Measurements from ENCODE around the gene MAGEH1.

MAGEH1 gene

DNA sequence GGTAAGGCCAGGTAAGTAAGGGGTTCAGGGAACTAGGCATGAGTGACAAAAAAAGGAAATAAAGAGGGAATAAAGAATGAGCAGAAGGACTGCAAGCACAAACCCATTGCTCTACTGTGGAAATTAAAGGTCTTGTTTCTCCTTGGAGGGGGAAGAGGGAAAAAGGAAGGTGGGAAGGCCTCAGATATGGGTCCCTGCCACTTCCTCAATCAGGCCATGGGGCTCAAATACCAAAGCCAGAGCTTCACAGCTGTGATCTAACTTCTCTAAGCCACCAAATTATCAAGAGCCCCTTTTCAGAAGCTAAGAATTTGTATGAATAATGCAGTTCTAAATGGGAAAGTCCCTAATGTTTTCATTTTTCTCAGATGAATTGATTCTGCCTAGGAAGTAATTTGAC is 33.0 kb downstream of the MAGEH1 start:
- Histone ChIP-seq H3K4me2 (ENCODE audit: low read depth, low read length, poor library complexity, severe bottlenecking) (no peak overlapping the region), H3K79me2 (ENCODE audit: insufficient read depth, low read length) (no peaks in the 10 kb centered on the region), H2AFZ (ENCODE audit: low read depth, low read length, severe bottlenecking) (no peak overlapping the region), H3K36me3 (ENCODE audit: low read length) (no peaks in the 10 kb centered on the region), H3K4me3 (ENCODE audit: insufficient read depth, low read length, poor library complexity, severe bottlenecking) (no peak overlapping the region), H3K9me3 (ENCODE audit: insufficient read depth, low read length) (no peaks in the 10 kb centered on the region), H4K20me1 (ENCODE audit: low read depth, low read length) (no peaks in the 10 kb centered on the region), H3K27ac (ENCODE audit: low read depth, low read length) (no peak overlapping the region), H3K9ac (ENCODE audit: low read length) (no peak overlapping the region), H3K27me3 (ENCODE audit: low read length) (no peaks in the 10 kb centered on the region), H3K9me2 (replicated peaks; ENCODE audit: insufficient read depth, low read length) (no peaks in the 10 kb centered on the region), H3F3A (ENCODE audit: insufficient read depth) (no peaks in the 10 kb centered on the region)
- TF ChIP-seq EZH2phosphoT487 (conservative IDR thresholded peaks at IDR 0.05; ENCODE audit: low read length) (no peak), CTCF (IDR thresholded peaks at IDR 0.05; ENCODE audit: insufficient read depth, low read length, poor library complexity, severe bottlenecking) (no peak)

DNA sequence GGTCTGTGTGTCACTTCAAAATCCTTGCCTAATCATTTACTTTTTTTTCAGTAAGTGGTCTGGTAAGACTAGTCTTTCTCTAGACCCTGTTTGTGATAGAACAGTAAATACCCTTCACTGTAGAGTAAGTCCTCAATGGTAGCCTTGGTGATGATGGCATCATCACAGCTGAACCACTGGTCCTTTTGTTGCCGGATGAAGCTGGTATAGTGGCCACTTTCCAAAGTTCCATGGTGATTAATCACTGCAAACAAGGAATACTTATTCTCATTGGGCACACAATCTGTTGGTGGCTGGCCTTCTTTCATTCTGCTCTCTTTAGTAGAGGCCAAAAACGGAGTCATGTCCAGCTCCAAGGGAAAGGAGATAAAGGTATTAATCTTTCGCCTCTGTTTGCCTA is 34.8 kb downstream of the MAGEH1 start:
- Histone ChIP-seq H3K27me3 (ENCODE audit: low read length) (no peaks in the 10 kb centered on the region), H3K4me2 (ENCODE audit: low read depth, low read length, poor library complexity, severe bottlenecking) (no peak overlapping the region), H3F3A (ENCODE audit: insufficient read depth) (no peaks in the 10 kb centered on the region), H3K9ac (ENCODE audit: low read length) (no peak overlapping the region), H3K36me3 (ENCODE audit: low read length) (no peaks in the 10 kb centered on the region), H4K20me1 (ENCODE audit: low read depth, low read length) (no peaks in the 10 kb centered on the region), H3K27ac (ENCODE audit: low read depth, low read length) (no peak overlapping the region), H3K9me2 (replicated peaks; ENCODE audit: insufficient read depth, low read length) (no peaks in the 10 kb centered on the region), H2AFZ (ENCODE audit: low read depth, low read length, severe bottlenecking) (no peak overlapping the region), H3K4me3 (ENCODE audit: insufficient read depth, low read length, poor library complexity, severe bottlenecking) (no peak overlapping the region), H3K9me3 (ENCODE audit: insufficient read depth, low read length) (no peaks in the 10 kb centered on the region), H3K79me2 (ENCODE audit: insufficient read depth, low read length) (no peaks in the 10 kb centered on the region)
- TF ChIP-seq CTCF (IDR thresholded peaks at IDR 0.05; ENCODE audit: insufficient read depth, low read length, poor library complexity, severe bottlenecking) (no peak), EZH2phosphoT487 (conservative IDR thresholded peaks at IDR 0.05; ENCODE audit: low read length) (no peak)

DNA sequence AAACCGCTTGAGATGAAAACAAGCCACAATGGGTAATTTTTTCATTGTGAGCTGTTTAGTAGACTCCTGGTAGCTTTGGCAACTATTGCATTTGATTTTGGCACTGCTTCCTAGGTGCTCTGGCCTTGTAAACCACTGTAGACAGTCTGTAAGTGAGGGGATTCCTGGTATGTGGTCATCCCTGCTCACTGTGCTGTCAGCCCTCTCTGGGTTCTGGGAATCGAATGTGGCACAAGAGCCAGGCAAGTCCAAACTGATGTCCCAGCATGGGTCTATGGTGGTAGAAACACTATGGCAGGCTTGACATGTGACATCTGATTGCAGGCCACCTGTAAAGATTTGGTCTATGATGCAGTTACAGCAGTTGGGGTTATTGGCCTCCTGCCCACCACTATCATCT is 35.2 kb downstream of the MAGEH1 start:
- no peaks in the 10 kb centered on the region for H3K9me3 ChIP-seq (ENCODE audit: insufficient read depth, low read length)
- H3K9me2 ChIP-seq (replicated peaks; ENCODE audit: insufficient read depth, low read length) = no peaks in the 10 kb centered on the region
- H3K4me2 ChIP-seq (ENCODE audit: low read depth, low read length, poor library complexity, severe bottlenecking) = no peak overlapping the region

More for the DNA sequence above, 35.2 kb downstream of the MAGEH1 start:
- no peak overlapping the region for H2AFZ ChIP-seq (ENCODE audit: low read depth, low read length, severe bottlenecking)
- no peaks in the 10 kb centered on the region for H3K79me2 ChIP-seq (ENCODE audit: insufficient read depth, low read length)
- no peaks in the 10 kb centered on the region for H3K27me3 ChIP-seq (ENCODE audit: low read length)
- no peaks in the 10 kb centered on the region for H4K20me1 ChIP-seq (ENCODE audit: low read depth, low read length)
- no peaks in the 10 kb centered on the region for H3K36me3 ChIP-seq (ENCODE audit: low read length)
- no peaks in the 10 kb centered on the region for H3F3A ChIP-seq (ENCODE audit: insufficient read depth)
- no peak for TF ChIP-seq EZH2phosphoT487 (conservative IDR thresholded peaks at IDR 0.05; ENCODE audit: low read length)
- TF ChIP-seq CTCF (IDR thresholded peaks at IDR 0.05; ENCODE audit: insufficient read depth, low read length, poor library complexity, severe bottlenecking) = no peak
- no peak overlapping the region for H3K4me3 ChIP-seq (ENCODE audit: insufficient read depth, low read length, poor library complexity, severe bottlenecking)
- no peak overlapping the region for H3K9ac ChIP-seq (ENCODE audit: low read length)
- H3K27ac ChIP-seq (ENCODE audit: low read depth, low read length) = no peak overlapping the region
